Stomach (tissue), 4 donors: ENCODE measurements around the gene RUNX1.

ENCODE experiments used
- CTCF ChIP-seq, 7 experiments: fragments of 450-650 bp in 4 of 7; fragments of 200-600 bp in 3 of 7; sonication (generic) in 3 of 7; IDR thresholded peaks; one replicate each; pipeline ENCODE4 v1.5.1; 2016 to 2019; ENCODE audit warnings: antibody characterized with exemption in 7 of 7, control low read depth in 2 of 7, mild to moderate bottlenecking in 1 of 7
- EP300 ChIP-seq: sonication (generic); formaldehyde crosslinking; IDR thresholded peaks from one replicate; pipeline ENCODE4 v1.6.1; 2017; ENCODE audit warnings: antibody characterized with exemption

DNA sequence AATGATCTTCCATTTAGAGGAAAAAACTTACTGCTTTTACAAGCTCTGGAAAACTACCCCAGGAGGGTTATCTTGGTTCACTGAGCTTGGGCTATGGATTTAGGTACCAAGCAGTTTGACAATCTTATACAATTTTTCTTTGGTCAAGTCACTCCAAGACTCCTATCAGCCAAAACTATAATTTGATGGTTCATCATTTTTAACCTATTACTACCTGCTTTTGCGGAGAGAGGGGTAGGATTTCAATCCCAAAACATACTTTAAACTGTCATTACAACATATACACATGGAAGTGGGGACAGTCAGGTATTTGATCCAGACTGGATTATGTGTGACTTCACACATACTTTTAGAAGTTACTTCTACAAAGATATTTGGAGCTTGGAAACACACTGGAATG lies 71.8 kb downstream of the RUNX1 start:
- TF ChIP-seq CTCF (IDR thresholded peaks at IDR 0.05) (no peak), EP300 (no peak)
